Stimulated activated CD4-positive, alpha-beta T cell treated with anti-CD3 and anti-CD28 coated beads, Interleukin-12 subunit alpha, Interleukin-12 subunit beta, amount 100 ng/mL, for 24 hours (primary cell): ENCODE results near the gene KASH5.
A peak's percentile ranks its signal among the peaks of the same experiment; 100 is the strongest.
"Not testable (repeated sequence)": the region's sequence is repeated elsewhere in the genome, so short reads cannot be mapped to it uniquely, and the experiment has no call there.

ENCODE experiments used
- DNase-seq, 2 experiments: peaks; one replicate each; pipeline ENCODE4 v3.0.0-alpha.2; 2020; ENCODE audit warnings: low read depth in 2 of 2

Gene KASH5

GRCh38 chr19:49436381-49437017, 48.5 kb downstream of the KASH5 start:
- DNase-seq: peak; percentile 26 to 61

- DNase-seq: no peak
Measured at GRCh38 chr19:49437231-49437630, 49.2 kb downstream of the KASH5 start.

- DNase-seq: no peak
Measured at GRCh38 chr19:49438261-49438660, 50.2 kb downstream of the KASH5 start.

GRCh38 chr19:49439836-49440235, 51.8 kb downstream of the KASH5 start:
- no peak for DNase-seq

GRCh38 chr19:49440439-49441209, 52.6 kb downstream of the KASH5 start:
- no peak for DNase-seq

- DNase-seq: peak in 1 of 2 experiments; percentile 25
Measured at GRCh38 chr19:49441210-49441959, 53.3 kb downstream of the KASH5 start, which contains the start of gene SLC17A7. SLC17A7 (minus strand) TSS chr19:49441527; CDS start chr19:49441379, 148 bp downstream.

GRCh38 chr19:49441960-49442350, 53.9 kb downstream of the KASH5 start:
- no peak for DNase-seq

GRCh38 chr19:49442354-49442753, 54.3 kb downstream of the KASH5 start:
- DNase-seq: no peak

GRCh38 chr19:49442771-49443365, 54.8 kb downstream of the KASH5 start:
- peak; percentile 21 to 70 for DNase-seq

GRCh38 chr19:49443366-49444099, 55.5 kb downstream of the KASH5 start:
- DNase-seq: peak; percentile 81 to 92

- DNase-seq: not testable (repeated sequence)
Measured at GRCh38 chr19:49444100-49444700, 56.2 kb downstream of the KASH5 start.

GRCh38 chr19:49445997-49446396, 57.9 kb downstream of the KASH5 start:
- DNase-seq: no peak

GRCh38 chr19:49447485-49448431, 59.7 kb downstream of the KASH5 start:
- DNase-seq: no peak

- DNase-seq: no peak
Measured at GRCh38 chr19:49448432-49448786, 60.4 kb downstream of the KASH5 start.

GRCh38 chr19:49450405-49450804, 62.4 kb downstream of the KASH5 start:
- DNase-seq: no peak

GRCh38 chr19:49451430-49452181, 63.6 kb downstream of the KASH5 start, which contains the start of gene PIH1D1:
PIH1D1 (minus strand) TSS chr19:49451814; CDS start chr19:49451574, 240 bp downstream.
- peak; percentile 87 to 95 for DNase-seq

- peak; percentile 94 to 96 for DNase-seq
Measured at GRCh38 chr19:49453013-49453756, 65.1 kb downstream of the KASH5 start, which contains the start of gene ALDH16A1. ALDH16A1 (plus strand) TSS chr19:49453225; CDS start chr19:49453332, 107 bp downstream.

GRCh38 chr19:49453757-49454240, 65.8 kb downstream of the KASH5 start:
- no peak for DNase-seq
